Endothelial cell of umbilical vein (primary cell): Measurements from ENCODE around the gene TMEM92. TPM values are rescaled to one million over a fixed set of nuclear protein-coding genes. Genes with fewer than 3 reads are reported as not detected.

Experiments
- BruUV-seq: library from RNA; stranded (reverse); fragments of 400-500 nt; replicated peaks from 2 replicates; lab custom pipeline; 2021; lab: Mats Ljungman, UMichigan
- CTCF ChIA-PET: fragments of 300-600, 350-600 bp; sonication (Branson Sonifier 250); formaldehyde crosslinking; loops from one replicate; lab custom pipeline; 2021; ENCODE audit warnings: antibody characterized with exemption, inconsistent platforms; lab: Charles Lee
- POLR2A ChIA-PET: fragments of 300-600, 350-600 bp; sonication (Branson Sonifier 250); formaldehyde crosslinking; loops from one replicate; lab custom pipeline; 2021; ENCODE audit warnings: antibody characterized with exemption, inconsistent platforms; lab: Charles Lee
- DNase-seq: peaks from one replicate; pipeline ENCODE4 v3.0.0-alpha.2; 2011; ENCODE audit warnings: low read depth, low spot score
- FAIRE-seq: peaks from 2 replicates; lab custom pipeline; 2011; peaks lifted over from hg19 to GRCh38; lab: Jason Lieb, UNC
- H2AFZ ChIP-seq: 2 replicates; pipeline ENCODE4 v1.6.0; 2012; ENCODE audit warnings: low read depth, low read length, control low read depth, inconsistent platforms
- H3K27ac ChIP-seq: 2 replicates; pipeline ENCODE4 v1.5.1; 2011; ENCODE audit warnings: low read depth, mild to moderate bottlenecking, control low read depth, low read length, moderate library complexity; ENCODE audit not compliant: insufficient read depth
- H3K27me3 ChIP-seq, 2 experiments: 2 replicates each; pipeline versions ENCODE4 v1.6.0 to v1.6.1; 2011; ENCODE audit warnings: low read length in 2 of 2, mixed read lengths in 1 of 2; ENCODE audit not compliant: control insufficient read depth in 2 of 2, insufficient read depth in 2 of 2
- H3K36me3 ChIP-seq, 2 experiments: 2 replicates in 1 of 2; 3 replicates in 1 of 2; pipeline ENCODE4 v1.5.1; 2011; ENCODE audit warnings: low read length in 2 of 2, mild to moderate bottlenecking in 1 of 2, moderate library complexity in 1 of 2; ENCODE audit not compliant: control insufficient read depth in 2 of 2, insufficient read depth in 2 of 2; ENCODE audit errors: extremely low read depth in 1 of 2
- H3K4me1 ChIP-seq: 3 replicates; pipeline ENCODE4 v1.5.1; 2011; ENCODE audit warnings: mild to moderate bottlenecking, low read length; ENCODE audit not compliant: control insufficient read depth, insufficient read depth; ENCODE audit errors: extremely low read depth
- H3K4me2 ChIP-seq: 2 replicates; pipeline ENCODE4 v1.6.1; 2011; ENCODE audit warnings: low read length, control low read depth, mixed read lengths; ENCODE audit not compliant: insufficient read depth
- H3K4me3 ChIP-seq, 3 experiments: fragments of 200-600 bp in 1 of 3; sonication (generic), shearing (Covaris generic) in 1 of 3; replicated peaks in 1 of 3; 2 replicates each; pipeline ENCODE4 v1.5.1; 2011 to 2016; ENCODE audit warnings: control low read depth in 3 of 3, low read length in 3 of 3, mild to moderate bottlenecking in 2 of 3, inconsistent platforms in 1 of 3, low read depth in 1 of 3, moderate library complexity in 1 of 3; ENCODE audit not compliant: insufficient read depth in 1 of 3
- H3K79me2 ChIP-seq: 2 replicates; pipeline ENCODE4 v1.6.0; 2012; ENCODE audit warnings: low read length, inconsistent platforms; ENCODE audit not compliant: control insufficient read depth, insufficient read depth
- H3K9ac ChIP-seq: replicated peaks from 2 replicates; pipeline ENCODE3; 2011; ENCODE audit warnings: low read length, control low read depth; ENCODE audit not compliant: insufficient read depth; ENCODE audit errors: extremely low read depth
- H3K9me1 ChIP-seq: replicated peaks from 3 replicates; pipeline ENCODE4 v1.6.0; 2011; ENCODE audit warnings: mild to moderate bottlenecking, low read length; ENCODE audit not compliant: control insufficient read depth, insufficient read depth; ENCODE audit errors: extremely low read depth
- H3K9me3 ChIP-seq: replicated peaks from 2 replicates; pipeline ENCODE4 v1.5.1; 2012; ENCODE audit warnings: low read length, inconsistent platforms; ENCODE audit not compliant: control insufficient read depth, insufficient read depth
- H4K20me1 ChIP-seq: replicated peaks from 2 replicates; pipeline ENCODE3; 2011; ENCODE audit warnings: mild to moderate bottlenecking, low read length; ENCODE audit not compliant: control insufficient read depth, insufficient read depth; ENCODE audit errors: extremely low read depth
- CTCF ChIP-seq, 2 donors: IDR thresholded peaks; 1 replicate in 1 of 2; 2 replicates in 1 of 2; pipeline ENCODE4 v1.5.1; 2011; ENCODE audit warnings: low read length in 2 of 2, mild to moderate bottlenecking in 2 of 2, moderate library complexity in 2 of 2, control low read depth in 1 of 2, inconsistent platforms in 1 of 2, low read depth in 1 of 2; ENCODE audit not compliant: insufficient read depth in 1 of 2; ENCODE audit errors: extremely low read depth in 1 of 2
- EZH2 ChIP-seq: IDR thresholded peaks from 2 replicates; pipeline ENCODE4 v1.6.1; 2012; ENCODE audit warnings: borderline replicate concordance, low read depth, mild to moderate bottlenecking, moderate library complexity, low read length, inconsistent platforms; ENCODE audit not compliant: severe bottlenecking
- FOS ChIP-seq: IDR thresholded peaks from 2 replicates; pipeline ENCODE4 v1.6.1; 2011; ENCODE audit warnings: mild to moderate bottlenecking, low read length, moderate library complexity, borderline replicate concordance; ENCODE audit not compliant: insufficient read depth
- GATA2 ChIP-seq: IDR thresholded peaks from 2 replicates; pipeline ENCODE4 v1.7.0; 2011; ENCODE audit warnings: low read depth, mild to moderate bottlenecking, moderate library complexity, mixed read lengths, low read length; ENCODE audit not compliant: insufficient read length, insufficient read depth
- JUN ChIP-seq: IDR thresholded peaks from 2 replicates; pipeline ENCODE4 v1.6.1; 2011; ENCODE audit warnings: borderline replicate concordance, low read depth; ENCODE audit not compliant: insufficient read length, insufficient read depth
- MAX ChIP-seq: IDR thresholded peaks from 2 replicates; pipeline ENCODE4 v1.6.1; 2011; ENCODE audit not compliant: insufficient read depth, insufficient read length
- MYC ChIP-seq: IDR thresholded peaks from one replicate; pipeline ENCODE4 v1.6.1; 2011; ENCODE audit warnings: mild to moderate bottlenecking, low read depth, low read length
- POLR2A ChIP-seq: IDR thresholded peaks from 2 replicates; pipeline ENCODE4 v1.6.1; 2012; ENCODE audit warnings: low read depth, mild to moderate bottlenecking, control low read depth, low read length
- POLR2AphosphoS5 ChIP-seq: IDR thresholded peaks from 2 replicates; pipeline ENCODE4 v1.6.1; 2012; ENCODE audit warnings: low read depth, mild to moderate bottlenecking, control low read depth, low read length, moderate library complexity; ENCODE audit not compliant: insufficient read depth
- dilution Hi-C: fragments of 300-500 bp; cut with MboI; formaldehyde crosslinking; loops from one replicate; pipeline ENCODE4 v1.15.0; 2019; ENCODE audit warnings: low sequenced_read_pairs; ENCODE audit not compliant: extremely low pct_ligation_motif_present
- intact Hi-C: fragments of 100-400 bp; cut with micrococcal nuclease; formaldehyde crosslinking; loops from one replicate; pipeline ENCODE4 v1.10.0; 2022
- polyA plus RNA-seq, 4 experiments: library from polyadenylated mRNA; depleted of rRNA in 3 of 4; stranded (reverse) in 3 of 4; unstranded in 1 of 4; fragments of >200 nt; gene quantifications; 2 replicates each; pipeline versions ENCODE4 v1.2.1 to v1.2.3, GENCODE V29; 2011 to 2012; ENCODE audit warnings: missing spikeins in 1 of 4
- total RNA-seq: library from RNA; stranded (reverse); gene quantifications from 2 replicates; pipeline ENCODE4 v1.2.3, GENCODE V29; 2021

Gene TMEM92
- total and polyA plus RNA-seq, 2 donors (not counting 3 experiments of a cell fraction or from before 2014, with no cell fraction given) = 0.03 TPM; not detected in 1

GRCh38 chr17:50308666-50309065 lies 34.4 kb downstream of the TMEM92 start:
- Histone ChIP-seq H2AFZ (no peak overlapping the region), H3K27me3 (peaks cover 17 to 19% of the 10 kb centered on the region in 2 experiments), H3K27ac (no peak overlapping the region), H3K4me1 (no peaks in the 10 kb centered on the region), H3K4me2 (no peak overlapping the region), H3K9ac (no peak overlapping the region), H3K36me3 (no peaks in the 10 kb centered on the region), H3K9me3 (no peaks in the 10 kb centered on the region), H4K20me1 (no peaks in the 10 kb centered on the region), H3K9me1 (no peaks in the 10 kb centered on the region), H3K79me2 (no peaks in the 10 kb centered on the region), H3K4me3 (no peak overlapping the region)
- CTCF ChIA-PET = interaction anchor here (1.4 to 1.9 kb wide), 2 partner anchors 10 to 108 kb away, joined by 6 read pairs; no protein-coding TSS in a partner anchor
- no peak for FAIRE-seq
- POLR2A ChIA-PET = no interaction called here
- TF ChIP-seq EZH2 = no peak
- TF ChIP-seq MAX = no peak
- no peak for TF ChIP-seq MYC
- no peak for TF ChIP-seq JUN
- no peak for TF ChIP-seq POLR2AphosphoS5
- TF ChIP-seq GATA2 = no peak
- TF ChIP-seq POLR2A = no peak
- TF ChIP-seq CTCF (IDR thresholded peaks at IDR 0.05; ENCODE audit: extremely low read depth in 1 of 2, insufficient read depth in 1 of 2, low read depth in 1 of 2, low read length in 2 of 2) = no peak
- no peak for TF ChIP-seq FOS
- BruUV-seq = no TSS peak
- dilution Hi-C loops = no loop called here
- DNase-seq = no peak
- intact Hi-C loops = no loop called here
